Neural crest cell (in vitro differentiated cells): Measurements from ENCODE around the gene MRGPRF. TPM values are rescaled to one million over a fixed set of nuclear protein-coding genes. Genes with fewer than 3 reads are reported as not detected.

Experiments
- DNase-seq: peaks from one replicate; pipeline ENCODE4 v3.0.0; 2021; ENCODE audit warnings: low read depth, mixed read lengths, low spot score
- H3K27ac Mint-ChIP-seq: one replicate; pipeline ENCODE4 v1.8.0; 2021; ENCODE audit warnings: mild to moderate bottlenecking, mixed read lengths; ENCODE audit not compliant: unreplicated experiment
- H3K27me3 Mint-ChIP-seq: 2 replicates; pipeline ENCODE4 v1.8.0; 2021; ENCODE audit warnings: low read depth, mild to moderate bottlenecking, mixed read lengths
- H3K36me3 Mint-ChIP-seq: 2 replicates; pipeline ENCODE4 v1.8.0; 2021; ENCODE audit warnings: low read depth, mild to moderate bottlenecking, mixed read lengths
- H3K4me1 Mint-ChIP-seq: 2 replicates; pipeline ENCODE4 v1.8.0; 2021; ENCODE audit warnings: mixed read lengths
- H3K4me3 Mint-ChIP-seq: one replicate; pipeline ENCODE4 v1.8.0; 2021; ENCODE audit warnings: mild to moderate bottlenecking, mixed read lengths
- H3K9me3 Mint-ChIP-seq: 2 replicates; pipeline ENCODE4 v1.8.0; 2021; ENCODE audit warnings: mixed read lengths
- total RNA-seq: library from RNA; stranded (reverse); gene quantifications from 2 replicates; pipeline ENCODE4 v1.2.1, GENCODE V29; 2021
- TF ChIP-seq, protein P1 (sequence below): fragments of 200-600 bp; sonication (generic); conservative IDR thresholded peaks from 2 replicates; pipeline ENCODE4 v1.5.0; 2021; ENCODE audit warnings: antibody characterized with exemption, mild to moderate bottlenecking

The MRGPRF gene
- total RNA-seq, 1 donor from 2014 or later, result 0.23 TPM

DNA sequence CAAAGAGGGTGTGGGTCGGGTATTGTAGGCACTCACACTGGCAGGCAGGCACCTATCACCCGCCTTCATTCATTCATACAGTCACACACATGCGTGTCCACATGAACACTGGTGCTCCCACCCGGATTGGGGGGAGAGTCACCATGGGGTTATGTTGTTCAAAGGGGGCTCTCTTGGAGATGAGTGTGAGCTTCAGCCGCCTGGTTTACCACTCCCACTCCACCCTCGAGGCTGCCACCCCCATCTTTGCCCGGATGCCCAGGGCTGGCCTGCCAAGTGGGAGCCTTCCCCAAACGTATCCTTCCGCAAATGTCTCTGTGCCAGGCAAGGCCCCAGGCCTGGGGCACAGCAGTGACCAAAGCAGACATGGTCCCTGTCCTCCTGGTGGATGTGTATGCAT, 54.8 kb downstream of the MRGPRF start:
- H3K27ac Mint-ChIP-seq, result no peak overlapping the region
- no peaks in the 10 kb centered on the region for H3K36me3 Mint-ChIP-seq
- no peaks in the 10 kb centered on the region for H3K9me3 Mint-ChIP-seq
- TF ChIP-seq, protein P1, sequence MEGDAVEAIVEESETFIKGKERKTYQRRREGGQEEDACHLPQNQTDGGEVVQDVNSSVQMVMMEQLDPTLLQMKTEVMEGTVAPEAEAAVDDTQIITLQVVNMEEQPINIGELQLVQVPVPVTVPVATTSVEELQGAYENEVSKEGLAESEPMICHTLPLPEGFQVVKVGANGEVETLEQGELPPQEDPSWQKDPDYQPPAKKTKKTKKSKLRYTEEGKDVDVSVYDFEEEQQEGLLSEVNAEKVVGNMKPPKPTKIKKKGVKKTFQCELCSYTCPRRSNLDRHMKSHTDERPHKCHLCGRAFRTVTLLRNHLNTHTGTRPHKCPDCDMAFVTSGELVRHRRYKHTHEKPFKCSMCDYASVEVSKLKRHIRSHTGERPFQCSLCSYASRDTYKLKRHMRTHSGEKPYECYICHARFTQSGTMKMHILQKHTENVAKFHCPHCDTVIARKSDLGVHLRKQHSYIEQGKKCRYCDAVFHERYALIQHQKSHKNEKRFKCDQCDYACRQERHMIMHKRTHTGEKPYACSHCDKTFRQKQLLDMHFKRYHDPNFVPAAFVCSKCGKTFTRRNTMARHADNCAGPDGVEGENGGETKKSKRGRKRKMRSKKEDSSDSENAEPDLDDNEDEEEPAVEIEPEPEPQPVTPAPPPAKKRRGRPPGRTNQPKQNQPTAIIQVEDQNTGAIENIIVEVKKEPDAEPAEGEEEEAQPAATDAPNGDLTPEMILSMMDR, result no peak
- H3K27me3 Mint-ChIP-seq, result no peaks in the 10 kb centered on the region
- no peak overlapping the region for H3K4me3 Mint-ChIP-seq
- peaks cover 4% of the 10 kb centered on the region for H3K4me1 Mint-ChIP-seq
- no peak for DNase-seq

DNA sequence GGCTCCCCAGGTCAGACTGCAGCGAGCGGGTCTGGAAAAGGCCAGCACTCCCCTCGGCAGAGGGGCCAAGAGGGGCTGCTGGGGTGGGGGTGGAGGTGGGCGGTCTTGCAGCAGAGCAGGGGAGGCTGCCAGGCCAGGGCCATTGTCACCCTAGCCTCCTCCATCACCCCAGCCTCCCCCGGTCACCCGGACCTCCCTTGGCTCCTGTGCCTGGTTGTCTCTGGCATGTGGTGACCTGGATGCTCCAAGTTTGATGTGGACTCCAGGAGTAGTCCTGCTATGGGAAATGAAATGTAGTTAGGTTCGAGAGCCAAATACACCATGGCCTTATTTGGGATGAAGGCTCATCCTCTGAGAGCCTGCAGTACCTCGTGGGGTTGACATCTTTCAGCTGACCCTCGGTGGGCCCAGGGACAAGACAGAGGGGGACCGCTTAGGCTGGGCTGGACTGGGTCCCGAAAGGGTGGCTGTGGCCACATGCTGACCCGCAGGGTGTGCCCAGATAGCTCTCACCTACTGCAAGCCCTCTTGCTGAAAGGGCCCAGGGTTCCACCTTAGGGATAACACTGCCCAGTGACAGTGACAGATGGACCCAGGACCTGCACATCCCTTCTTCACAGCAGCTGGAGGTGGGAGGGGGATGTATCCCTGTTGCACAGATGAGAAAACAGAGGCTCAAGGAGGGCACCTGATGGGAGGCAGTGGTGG, 56.3 kb downstream of the MRGPRF start:
- Mint-ChIP-seq H3K9me3 (no peaks in the 10 kb centered on the region), H3K27ac (no peak overlapping the region), H3K4me3 (no peak overlapping the region), H3K27me3 (no peaks in the 10 kb centered on the region), H3K36me3 (no peaks in the 10 kb centered on the region), H3K4me1 (peaks cover 4% of the 10 kb centered on the region)
- no peak for DNase-seq
- TF ChIP-seq, protein P1, result no peak

DNA sequence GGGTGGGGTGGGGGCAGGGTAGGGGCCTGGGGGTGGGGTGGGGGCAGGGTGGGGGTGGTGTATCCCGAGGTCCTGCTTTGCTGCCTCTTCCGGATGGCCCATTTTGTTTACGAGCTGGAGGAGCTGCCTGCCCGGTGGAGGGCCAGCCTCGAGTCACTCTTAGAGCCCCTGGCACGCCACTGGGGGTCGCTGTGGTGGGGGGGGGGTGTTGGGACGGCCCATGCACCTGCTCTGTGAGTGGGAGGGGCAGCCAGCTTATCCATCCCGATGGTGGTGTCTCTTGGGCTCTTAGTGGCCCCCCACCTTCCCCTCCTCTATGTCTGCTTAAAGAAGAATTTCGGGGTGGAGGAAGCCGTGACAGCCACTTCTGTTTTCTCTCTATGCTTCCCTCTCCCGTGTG, 56.9 kb downstream of the MRGPRF start:
- TF ChIP-seq, protein P1, result peak; percentile 37
- no peaks in the 10 kb centered on the region for H3K27me3 Mint-ChIP-seq
- H3K4me3 Mint-ChIP-seq, result no peak overlapping the region
- H3K9me3 Mint-ChIP-seq, result no peaks in the 10 kb centered on the region
- peak; percentile 23 for DNase-seq
- H3K36me3 Mint-ChIP-seq, result no peaks in the 10 kb centered on the region
- H3K4me1 Mint-ChIP-seq, result peaks cover 4% of the 10 kb centered on the region
- no peak overlapping the region for H3K27ac Mint-ChIP-seq

DNA sequence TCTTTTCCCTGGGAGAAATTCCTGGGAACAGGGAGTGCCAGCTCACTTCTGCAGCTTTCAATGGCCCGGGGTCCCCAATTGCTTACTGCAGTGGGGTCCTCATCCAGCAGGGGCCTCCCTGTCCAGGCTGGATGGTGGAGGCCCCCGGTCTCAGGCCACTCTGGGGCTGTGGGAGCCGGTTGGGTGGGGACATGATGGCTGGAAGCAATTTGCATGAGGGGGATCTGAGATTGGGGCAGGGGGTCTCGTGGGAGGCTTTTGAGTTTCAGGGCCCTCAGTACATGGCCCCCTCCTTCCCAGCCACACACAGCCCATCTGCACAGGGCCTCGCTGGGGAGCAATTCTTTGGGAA, 57.5 kb downstream of the MRGPRF start:
- Mint-ChIP-seq H3K4me1 (peaks cover 10% of the 10 kb centered on the region), H3K9me3 (no peaks in the 10 kb centered on the region), H3K27ac (no peak overlapping the region)

DNA sequence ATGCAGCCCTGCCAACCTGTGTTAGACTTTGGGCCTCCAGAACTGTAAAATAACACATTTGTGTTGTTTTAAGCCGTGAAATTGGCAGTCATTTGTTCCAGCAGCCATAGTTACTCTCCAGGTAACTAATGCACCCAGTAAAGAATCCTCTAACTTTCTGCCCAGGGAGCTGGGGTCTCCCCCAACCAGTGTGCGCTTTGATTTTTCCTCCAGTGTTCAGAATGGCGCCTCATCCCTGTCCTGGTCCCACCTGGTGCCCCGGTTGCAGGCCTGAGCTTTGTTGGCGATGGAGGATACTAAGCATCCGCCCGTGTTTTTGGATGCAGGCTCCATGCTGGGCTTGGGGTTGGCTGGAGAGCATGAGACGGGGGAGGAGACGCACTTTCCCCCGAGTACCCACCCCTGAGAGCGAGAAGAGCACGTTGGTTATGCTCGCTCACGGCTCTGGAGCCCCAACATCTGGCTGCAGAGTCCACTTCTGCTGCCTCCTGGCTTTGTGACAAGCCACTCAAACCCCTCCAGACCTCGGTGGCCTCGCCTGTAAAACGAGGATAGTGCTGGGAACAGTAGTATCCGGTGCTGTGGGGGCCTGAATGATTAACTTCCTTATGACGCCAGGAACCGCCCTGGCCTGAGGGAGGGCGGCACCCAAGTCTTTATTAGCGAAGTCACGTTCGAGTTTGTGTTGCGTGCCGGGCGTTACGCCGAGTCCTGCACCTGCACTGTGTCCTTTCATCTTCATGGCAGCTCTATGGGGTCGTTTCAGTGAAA, 58.0 kb downstream of the MRGPRF start:
- Mint-ChIP-seq H3K27me3 (no peaks in the 10 kb centered on the region), H3K4me3 (no peak overlapping the region), H3K36me3 (no peaks in the 10 kb centered on the region), H3K27ac (no peak overlapping the region), H3K4me1 (peaks cover 16% of the 10 kb centered on the region), H3K9me3 (no peaks in the 10 kb centered on the region)
- no peak for DNase-seq
- TF ChIP-seq, protein P1, result no peak

More for the DNA sequence above, 57.5 kb downstream of the MRGPRF start:
- H3K36me3 Mint-ChIP-seq, result no peaks in the 10 kb centered on the region
- TF ChIP-seq, protein P1, result no peak
- no peak overlapping the region for H3K4me3 Mint-ChIP-seq
- no peaks in the 10 kb centered on the region for H3K27me3 Mint-ChIP-seq
- no peak for DNase-seq

Other genes starting within 250 kb of the MRGPRF start
- gene CPT1A, start 171.3 kb downstream of the MRGPRF start, total RNA-seq, result 0.48 and 0.54 TPM in 2 replicates
- 64.4 and 69.0 TPM in 2 replicates for gene MRPL21, start 109.4 kb downstream of the MRGPRF start, total RNA-seq
- 28.1 and 30.1 TPM in 2 replicates for gene IGHMBP2, start 109.4 kb downstream of the MRGPRF start, total RNA-seq
- gene MRGPRD, start 32.3 kb downstream of the MRGPRF start, total RNA-seq, result not detected in 2 replicates
- gene TPCN2, start 35.7 kb upstream of the MRGPRF start, total RNA-seq, result 14.2 and 14.4 TPM in 2 replicates
- gene SMIM38, start 142.7 kb upstream of the MRGPRF start, total RNA-seq, result 1.1 and 1.4 TPM in 2 replicates